GM18870 (cell line): ENCODE results near the gene STK32C.
A peak's percentile ranks its signal among the peaks of the same experiment; 100 is the strongest.
"Not testable (repeated sequence)": the region's sequence is repeated elsewhere in the genome, so short reads cannot be mapped to it uniquely, and the experiment has no call there.

ENCODE experiments used
- ATAC-seq: cut with Tn5 transposase; IDR thresholded peaks from one replicate; pipeline ENCODE4 v1.9.1; 2021; ENCODE audit warnings: moderate library complexity; ENCODE audit not compliant: unreplicated experiment

The STK32C gene

DNA sequence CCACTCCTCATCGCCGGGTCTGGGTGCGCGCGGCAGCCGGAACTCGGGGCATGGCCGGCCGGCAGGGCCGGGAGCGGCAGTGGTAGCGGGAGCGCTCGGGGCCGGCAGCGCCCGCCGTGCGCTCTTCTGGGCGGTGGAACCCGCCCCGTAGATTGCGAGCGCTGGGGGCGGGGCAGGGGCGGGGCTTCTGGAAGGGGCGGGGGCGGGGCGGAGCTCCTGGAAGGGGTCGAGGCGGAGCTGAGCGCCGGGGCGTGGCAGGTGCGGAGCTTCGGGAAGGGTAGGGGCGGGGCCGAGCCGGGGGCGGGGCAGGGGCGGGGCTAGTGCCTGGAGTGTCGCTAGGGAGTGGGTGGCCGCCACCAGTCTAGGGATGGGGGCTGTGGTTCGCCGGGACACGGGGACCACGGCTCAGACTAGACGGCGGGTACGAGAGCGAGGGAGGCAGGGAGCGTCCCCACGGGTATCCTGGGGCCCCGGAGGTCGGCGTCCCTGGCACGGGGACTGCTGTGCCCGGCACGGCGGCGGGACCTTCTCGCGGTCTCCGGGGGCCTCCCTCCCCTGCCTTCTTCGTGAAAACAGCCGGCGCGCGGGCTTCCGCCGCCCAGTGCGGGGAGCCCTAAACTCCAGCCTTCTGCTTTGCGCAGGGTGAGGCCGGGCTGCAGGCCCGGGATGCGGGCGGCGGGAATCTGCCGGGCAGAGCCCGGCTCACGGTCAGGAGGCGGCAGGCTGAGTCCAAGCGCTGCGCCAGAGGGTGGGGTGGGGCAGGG, at the start of gene STK32C:
TSS of gene STK32C (minus strand) at position 128 of the 764 bp plus-strand sequence. CDS start at position 11, 117 bp downstream.
- peak; percentile 49 for ATAC-seq

DNA sequence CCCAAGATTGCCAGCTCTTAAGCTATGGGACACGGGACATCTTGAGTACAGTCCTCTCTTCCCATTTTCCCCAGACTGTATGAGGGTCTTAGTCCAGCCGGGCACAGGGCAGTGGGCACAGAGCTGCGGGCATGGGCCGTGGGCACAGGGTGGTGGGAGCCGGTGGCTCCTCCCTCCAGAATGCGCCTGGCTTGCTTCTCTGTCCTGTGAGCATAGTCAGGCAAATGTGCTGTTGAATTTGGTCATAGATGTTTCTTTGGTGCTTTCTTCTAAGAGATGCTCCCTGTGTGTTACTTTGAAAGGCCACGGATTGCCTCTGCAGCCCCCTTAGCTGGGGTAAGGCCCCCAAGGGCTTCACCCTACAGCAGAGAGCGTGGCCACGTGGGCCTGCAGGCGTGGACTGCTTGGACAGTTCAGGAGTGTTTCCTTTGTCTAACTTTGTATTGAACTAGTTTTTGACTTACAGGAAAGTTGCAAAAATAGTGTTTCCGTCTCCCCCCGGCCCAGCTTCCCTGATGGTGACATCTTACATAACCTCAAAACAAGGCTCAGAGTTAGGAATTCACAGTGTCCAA, 49.0 kb upstream of the STK32C start:
- ATAC-seq, result no peak

DNA sequence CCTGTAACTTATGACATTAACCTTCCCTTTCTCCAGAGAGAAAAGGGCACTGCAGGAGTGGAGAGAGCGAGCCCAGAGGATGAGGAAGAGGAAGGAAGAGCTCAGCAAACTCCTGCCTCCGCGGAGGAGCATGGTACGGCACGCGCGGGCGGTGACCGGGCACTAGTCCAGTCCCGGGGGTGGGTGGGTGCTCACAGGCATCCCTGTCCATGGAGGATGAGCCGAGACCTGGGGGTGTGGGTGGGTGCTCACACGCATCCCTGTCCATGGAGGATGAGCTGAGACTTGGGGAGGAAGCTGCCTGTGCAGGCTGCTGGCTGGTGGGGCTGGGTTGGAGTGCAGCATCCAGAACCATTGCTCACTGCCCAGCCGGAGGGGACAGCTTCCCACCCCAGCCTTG, 48.0 kb upstream of the STK32C start:
- no peak for ATAC-seq

GRCh38 chr10:132355297-132355696, 47.5 kb upstream of the STK32C start:
- no peak for ATAC-seq

GRCh38 chr10:132354356-132355094, 46.8 kb upstream of the STK32C start:
- no peak for ATAC-seq

DNA sequence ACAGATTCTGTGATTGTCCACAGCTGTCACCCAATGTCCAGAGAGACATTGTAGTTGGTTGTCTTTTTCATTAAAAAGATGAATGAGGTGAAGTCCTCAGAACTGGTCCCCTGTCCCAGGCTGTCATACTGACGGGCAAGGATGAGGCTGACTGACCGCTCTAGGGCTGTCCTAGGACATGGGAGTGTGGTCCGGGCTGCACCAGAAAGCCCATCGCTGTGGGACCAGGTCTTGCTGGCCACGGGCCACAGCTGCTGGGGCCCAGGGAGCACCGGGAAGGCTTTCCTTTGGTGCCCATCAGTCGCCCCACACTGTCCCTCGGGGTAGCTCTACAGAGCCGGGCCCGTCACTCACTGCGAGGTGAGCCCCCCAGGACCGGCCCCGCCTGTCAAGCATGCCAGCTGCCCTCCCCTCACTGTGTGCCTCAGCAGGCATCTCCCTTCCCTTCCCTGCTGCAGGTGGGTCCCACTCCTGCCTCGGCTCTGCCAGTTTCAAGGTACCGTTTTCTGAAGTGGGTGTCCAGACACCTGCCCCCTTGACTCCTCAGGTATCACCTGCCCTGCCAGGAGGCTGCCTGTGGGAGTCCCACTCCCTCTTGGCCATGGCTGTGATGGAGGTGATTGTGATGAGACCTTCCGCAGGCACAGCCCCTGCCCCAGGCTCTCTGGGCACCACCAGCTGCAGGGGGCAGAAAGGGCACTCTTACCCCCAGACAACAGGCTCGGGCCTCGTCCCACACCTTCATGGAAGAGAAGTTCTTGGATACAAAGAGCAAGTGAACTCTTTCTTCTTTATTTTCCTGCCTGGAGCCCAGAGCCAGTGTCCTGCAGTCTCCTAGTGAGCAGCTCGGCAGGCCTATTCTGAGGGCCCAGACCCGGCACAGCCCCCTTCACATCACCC, 46.0 kb upstream of the STK32C start:
- no peak for ATAC-seq

DNA sequence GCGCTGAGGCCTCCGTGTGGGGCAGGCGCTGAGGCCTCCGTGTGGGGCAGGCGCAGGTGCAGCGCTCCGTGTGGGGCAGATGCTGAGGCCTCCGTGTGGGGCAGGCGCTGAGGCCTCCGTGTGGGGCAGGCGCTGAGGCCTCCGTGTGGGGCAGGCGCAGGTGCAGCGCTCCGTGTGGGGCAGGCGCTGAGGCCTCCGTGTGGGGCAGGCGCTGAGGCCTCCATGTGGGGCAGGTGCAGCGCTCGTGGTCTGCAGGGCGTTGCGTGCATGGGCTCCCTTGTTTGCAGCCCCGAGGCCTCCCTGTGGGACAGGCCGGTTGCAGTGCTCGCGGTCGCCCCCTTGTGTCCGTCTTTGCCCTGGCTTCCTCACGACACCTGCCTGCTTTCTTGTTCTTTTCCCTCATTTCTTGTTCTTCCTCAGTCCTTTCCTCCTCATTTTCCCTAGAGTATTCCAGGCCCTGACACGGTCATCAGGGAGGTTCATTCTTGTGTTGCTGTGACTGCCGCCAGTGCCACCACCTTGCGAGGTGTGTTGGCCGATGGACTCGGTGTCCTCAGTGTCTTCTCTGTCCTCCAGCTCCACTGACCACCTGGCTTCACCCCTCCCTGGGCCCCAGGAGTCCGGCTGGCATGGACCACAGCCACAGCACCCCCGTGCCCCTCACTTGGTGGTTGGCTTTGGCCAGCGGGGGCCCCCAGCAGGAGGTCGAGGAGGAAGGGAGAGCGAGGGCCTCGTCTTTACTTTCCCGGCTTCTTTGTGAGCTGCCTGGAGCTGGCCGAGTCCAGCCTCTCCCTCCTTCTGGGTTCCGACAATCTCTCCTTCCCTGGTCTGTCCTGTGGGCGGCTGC, 44.9 kb upstream of the STK32C start:
- not testable (repeated sequence) for ATAC-seq

GRCh38 chr10:132351611-132352010, 43.9 kb upstream of the STK32C start:
- ATAC-seq, result no peak

DNA sequence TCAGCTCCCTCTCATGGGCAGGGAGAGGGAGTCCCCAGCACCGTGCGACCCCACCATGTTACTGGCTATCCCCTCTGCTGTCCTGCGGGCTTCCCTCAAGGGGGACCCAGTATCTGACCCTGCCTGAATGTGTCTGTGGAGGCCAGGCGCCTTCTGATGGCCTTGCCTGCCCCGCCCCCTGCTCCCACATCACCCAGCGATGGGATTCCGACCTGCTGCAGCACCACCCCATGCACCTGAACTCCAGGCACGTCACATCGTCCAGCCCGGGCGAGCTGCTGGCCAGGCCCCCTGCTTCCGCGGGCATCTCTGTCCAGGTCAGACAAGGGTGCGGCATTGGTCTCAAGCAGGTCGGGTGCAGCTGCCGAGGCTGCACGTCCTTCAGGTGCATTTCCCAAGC, 43.2 kb upstream of the STK32C start:
- no peak for ATAC-seq

DNA sequence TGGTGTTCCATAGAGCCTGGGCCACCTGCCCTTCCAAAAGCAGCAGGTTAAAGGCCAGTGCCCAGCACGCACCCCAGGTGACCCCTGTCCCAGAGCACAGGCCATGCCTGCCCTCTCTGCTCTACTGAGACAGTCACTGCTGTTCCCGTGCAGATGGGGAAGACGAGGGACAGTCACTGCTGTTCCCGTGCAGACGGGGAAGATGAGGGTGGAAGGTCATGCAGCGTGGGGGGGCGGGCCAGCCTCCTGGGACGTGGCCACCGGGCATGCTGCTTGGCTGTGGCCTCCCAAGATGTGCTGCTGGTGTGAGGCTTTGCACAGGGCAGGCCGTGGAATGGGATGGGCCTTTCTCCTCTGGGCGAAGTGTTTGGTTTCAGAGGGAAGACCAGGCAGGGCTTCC, 42.6 kb upstream of the STK32C start:
- ATAC-seq, result no peak

DNA sequence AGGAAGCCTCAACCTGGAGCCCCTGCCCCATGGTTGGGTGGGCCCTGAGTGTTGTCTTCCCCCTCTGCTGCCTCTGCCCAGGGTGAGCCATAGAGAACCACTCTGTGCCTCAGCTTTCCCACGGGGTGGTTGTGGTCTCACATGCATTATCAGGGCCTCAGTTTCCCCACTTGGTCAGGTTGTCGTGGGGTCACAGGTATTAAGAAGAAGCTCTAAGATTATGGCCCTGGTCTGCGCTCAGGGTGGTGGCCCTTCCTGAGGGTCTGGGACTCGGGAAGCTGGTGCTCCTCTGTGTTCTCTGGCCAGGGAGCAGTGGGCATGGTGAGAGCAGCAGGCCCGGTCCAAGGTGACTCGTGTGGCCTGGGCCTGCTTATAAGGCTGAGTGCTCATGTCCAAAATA, 42.0 kb upstream of the STK32C start:
- no peak for ATAC-seq

- ATAC-seq, result no peak
Measured at GRCh38 chr10:132347931-132348267, 40.1 kb upstream of the STK32C start.

DNA sequence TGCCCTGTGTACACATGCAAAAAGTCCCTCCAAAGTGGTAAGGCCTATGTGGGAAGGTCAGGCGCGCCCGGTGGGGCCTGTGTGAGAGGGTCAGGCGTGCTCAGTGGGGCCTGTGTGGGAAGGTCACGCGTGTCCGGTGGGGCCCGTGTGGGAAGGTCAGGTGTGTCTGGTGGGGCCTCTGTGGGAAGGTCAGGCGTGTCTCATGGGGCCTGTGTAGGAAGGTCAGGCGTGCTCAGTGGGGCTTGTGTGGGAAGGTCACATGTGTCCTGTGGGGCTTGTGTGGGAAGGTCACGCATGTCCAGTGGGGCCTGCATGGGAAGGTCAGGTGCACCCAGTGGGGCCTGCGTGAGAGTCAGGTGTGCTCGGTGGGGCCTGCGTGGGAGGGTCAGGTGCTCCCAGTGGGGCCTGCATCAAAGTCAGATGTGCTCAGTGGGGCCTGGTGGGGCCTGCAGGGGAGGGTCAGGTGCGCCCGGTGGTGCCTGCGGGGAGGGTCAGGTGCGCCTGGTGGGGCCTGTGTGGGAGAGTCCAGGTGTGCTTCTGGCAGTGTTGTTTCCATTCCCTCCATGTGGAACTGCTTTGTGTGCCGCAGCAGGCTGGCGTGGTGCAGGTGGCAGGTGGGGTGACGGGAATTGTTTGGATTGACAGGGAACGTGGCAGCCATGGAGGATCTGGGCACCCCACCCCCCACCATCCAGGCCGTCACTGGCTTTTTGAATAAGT, 39.6 kb upstream of the STK32C start:
- no peak for ATAC-seq

GRCh38 chr10:132346806-132347205, 39.1 kb upstream of the STK32C start:
- ATAC-seq, result no peak

GRCh38 chr10:132345345-132345744, 37.6 kb upstream of the STK32C start:
- no peak for ATAC-seq

DNA sequence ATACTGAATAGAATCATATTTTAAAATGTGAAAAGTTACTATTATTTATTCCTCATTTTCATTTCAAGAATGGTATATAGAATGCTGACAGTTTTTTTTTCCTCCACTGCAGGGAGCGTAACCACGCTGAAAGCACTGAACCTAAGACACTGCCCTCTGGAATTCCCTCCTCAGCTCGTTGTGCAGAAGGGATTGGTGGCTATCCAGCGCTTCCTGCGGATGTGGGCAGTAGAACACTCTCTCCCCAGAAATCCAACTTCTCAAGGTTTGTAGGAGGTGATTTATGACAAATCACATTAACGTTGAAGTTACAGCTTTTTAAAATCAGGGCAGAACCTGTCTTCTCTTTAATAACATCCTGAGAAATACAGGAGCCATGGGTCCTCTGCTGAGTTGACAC, 36.6 kb upstream of the STK32C start:
- no peak for ATAC-seq

- no peak for ATAC-seq
Measured at GRCh38 chr10:132342553-132342952, 34.8 kb upstream of the STK32C start.

DNA sequence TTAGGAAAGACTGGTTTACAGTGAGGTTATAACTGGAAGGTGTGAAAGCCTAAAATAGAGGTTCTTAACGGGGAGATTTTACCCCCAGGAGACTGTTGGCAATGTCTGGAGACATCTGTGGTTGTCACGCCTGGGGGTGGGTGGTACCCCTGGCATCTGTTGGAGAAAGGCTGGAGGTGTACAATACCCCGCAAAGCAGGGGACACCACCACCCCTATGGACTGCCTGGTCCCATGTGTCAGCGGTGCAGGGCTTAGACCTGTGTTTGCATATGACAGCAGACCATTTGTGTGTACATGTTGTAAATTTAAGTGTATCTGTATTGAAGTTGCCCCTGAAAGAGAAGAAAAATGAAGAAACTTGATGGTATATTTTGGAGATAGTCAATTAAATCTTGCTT, 34.0 kb upstream of the STK32C start:
- ATAC-seq, result no peak

- ATAC-seq, result no peak
Measured at GRCh38 chr10:132341017-132341416, 33.3 kb upstream of the STK32C start.

- no peak for ATAC-seq
Measured at GRCh38 chr10:132339276-132339675, 31.5 kb upstream of the STK32C start.
